NCI-H526 (cell line): ENCODE data around the gene HORMAD2.

Source experiments
- DNase-seq, 2 experiments: peaks; one replicate each; lab custom pipeline; 2025; lab: John Stamatoyannopoulos, UW

HORMAD2 gene

GRCh38 chr22:30113494-30113893, 33.2 kb downstream of the HORMAD2 start:
- DNase-seq: no peak

- no peak for DNase-seq
These were observed 34.1 kb downstream of the HORMAD2 start for GRCh38 chr22:30114361-30114760.

GRCh38 chr22:30115705-30116104, 35.4 kb downstream of the HORMAD2 start:
- DNase-seq: no peak

DNA sequence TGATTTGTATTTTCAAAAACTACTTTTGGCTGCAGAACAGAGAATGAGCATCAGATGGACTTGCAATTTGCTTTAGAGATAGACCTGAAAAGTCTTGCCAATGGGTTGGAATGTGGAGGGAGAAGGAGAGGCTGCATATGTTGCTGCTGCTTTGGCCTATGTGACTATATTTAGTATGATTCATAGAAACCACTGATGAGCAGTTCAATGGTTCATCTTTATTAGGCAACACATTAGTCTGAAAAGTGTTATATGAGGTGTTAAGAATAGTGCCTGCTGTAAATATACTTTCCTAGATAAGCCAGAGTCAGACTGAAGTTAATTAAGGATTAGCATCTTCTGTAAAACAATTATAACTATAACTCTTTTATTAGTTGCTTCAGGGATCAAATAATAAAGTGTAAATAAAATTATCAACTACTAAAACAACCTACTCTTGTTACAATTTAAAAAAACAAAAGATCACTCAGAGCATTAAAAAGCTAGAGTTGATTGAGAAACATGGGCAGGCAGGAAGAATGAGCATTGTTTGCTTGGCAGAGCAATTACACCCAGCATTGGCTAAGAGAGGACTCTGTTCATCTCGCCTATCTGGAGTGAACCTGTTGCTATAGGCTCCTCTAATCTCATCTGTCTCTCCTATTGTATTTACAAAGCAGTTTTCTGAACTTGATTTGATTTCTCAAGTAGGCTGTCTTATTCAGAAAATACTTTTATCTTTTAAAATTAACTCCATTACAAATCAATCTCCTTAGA, 36.3 kb downstream of the HORMAD2 start:
- DNase-seq: no peak

GRCh38 chr22:30117256-30117655, 37.0 kb downstream of the HORMAD2 start:
- DNase-seq: no peak

DNA sequence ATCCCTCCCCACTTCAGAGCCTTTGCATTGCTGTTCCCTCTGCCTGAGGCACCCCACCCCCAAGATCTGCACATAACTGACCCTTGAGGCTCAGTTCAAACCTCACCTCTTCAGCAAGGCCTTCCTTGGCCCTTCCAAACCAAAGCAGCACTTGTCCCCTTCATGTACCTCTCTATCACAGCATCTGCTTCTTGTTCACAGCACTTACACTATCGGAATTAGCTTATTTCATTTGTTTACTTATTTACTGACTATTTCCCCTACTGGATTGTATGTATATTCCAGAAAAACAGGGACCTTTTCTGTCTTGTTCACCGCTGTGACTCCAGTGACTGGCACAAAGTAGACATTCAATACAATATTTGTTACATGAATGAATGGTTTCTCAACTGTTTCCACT, 38.0 kb downstream of the HORMAD2 start:
- DNase-seq: no peak

DNA sequence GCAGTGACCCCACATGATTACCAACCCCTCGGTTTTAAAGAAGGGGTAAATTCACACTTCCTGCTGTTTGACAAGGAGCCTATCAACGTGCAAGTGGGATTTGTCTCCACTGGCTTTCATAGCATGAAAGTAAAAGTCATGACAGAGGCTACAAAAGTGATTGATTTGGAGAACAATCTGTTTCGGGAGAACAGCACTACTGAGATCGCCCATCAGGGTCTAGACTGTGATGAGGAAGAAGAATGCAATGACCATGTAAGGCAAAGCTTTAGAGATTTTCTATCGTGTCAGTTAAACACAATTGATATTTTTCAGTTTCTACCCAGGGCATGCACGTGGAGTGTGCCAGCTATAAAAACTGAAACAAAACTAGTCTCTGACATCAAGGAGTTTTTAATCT, 41.7 kb downstream of the HORMAD2 start:
- DNase-seq: no peak

DNA sequence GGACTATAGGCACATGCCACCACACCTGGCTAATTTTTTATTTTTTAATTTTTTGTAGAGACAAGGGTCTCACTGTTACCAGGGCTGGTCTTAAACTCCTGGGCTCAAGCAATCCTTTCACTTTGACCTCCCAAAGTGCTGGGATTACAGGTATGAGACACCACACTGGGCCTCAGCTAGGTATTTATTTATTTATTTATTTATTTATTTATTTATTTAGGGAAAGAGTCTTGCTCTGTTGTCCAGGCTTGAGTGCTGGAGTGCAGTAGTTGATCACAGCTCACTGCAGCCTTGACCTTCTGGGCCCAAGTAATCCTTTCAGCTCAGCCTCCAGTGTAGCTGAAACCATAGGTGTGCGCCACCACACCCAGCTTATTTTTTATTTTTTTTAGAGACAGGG, 43.2 kb downstream of the HORMAD2 start:
- no peak for DNase-seq

DNA sequence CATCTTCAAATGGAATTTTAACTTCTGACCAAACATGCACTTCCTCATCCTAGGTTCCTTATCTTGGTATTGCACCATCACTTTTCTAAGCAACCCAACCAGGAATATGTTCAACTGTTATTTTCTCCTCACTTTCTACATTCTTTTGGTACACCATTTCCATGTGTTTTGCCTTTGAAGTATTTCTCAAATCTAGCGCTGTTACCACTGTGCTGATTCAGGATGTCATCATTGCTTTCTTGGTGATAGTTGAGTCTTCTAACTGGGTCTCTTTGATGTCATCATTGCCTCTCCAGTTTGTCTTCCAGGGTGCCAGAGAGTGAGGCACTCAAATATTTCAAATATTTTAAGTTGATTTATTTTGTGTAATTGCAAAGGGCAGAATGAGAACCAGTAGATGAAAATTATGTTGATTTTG, 47.5 kb downstream of the HORMAD2 start:
- no peak for DNase-seq

DNA sequence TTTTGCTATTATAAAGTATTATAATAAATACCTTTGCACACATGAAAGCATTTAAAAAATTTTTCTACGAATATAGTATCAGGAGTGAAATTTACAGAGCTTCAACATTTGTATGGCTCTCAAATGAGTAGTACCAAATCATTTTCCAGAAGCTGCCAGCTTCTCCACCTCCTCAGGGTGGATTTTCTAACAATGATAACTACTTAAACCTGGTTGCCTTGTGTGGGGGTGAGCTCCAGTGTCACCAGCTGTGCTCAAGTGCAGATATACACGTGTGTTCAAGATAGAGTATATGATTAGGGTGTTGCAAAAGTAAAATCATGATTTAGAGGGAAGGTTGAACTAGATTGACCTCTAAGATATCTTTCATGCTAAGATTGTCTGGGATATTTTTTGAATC, 48.2 kb downstream of the HORMAD2 start:
- DNase-seq: no peak

- DNase-seq: no peak
These were observed 49.4 kb downstream of the HORMAD2 start for GRCh38 chr22:30129636-30130035.

DNA sequence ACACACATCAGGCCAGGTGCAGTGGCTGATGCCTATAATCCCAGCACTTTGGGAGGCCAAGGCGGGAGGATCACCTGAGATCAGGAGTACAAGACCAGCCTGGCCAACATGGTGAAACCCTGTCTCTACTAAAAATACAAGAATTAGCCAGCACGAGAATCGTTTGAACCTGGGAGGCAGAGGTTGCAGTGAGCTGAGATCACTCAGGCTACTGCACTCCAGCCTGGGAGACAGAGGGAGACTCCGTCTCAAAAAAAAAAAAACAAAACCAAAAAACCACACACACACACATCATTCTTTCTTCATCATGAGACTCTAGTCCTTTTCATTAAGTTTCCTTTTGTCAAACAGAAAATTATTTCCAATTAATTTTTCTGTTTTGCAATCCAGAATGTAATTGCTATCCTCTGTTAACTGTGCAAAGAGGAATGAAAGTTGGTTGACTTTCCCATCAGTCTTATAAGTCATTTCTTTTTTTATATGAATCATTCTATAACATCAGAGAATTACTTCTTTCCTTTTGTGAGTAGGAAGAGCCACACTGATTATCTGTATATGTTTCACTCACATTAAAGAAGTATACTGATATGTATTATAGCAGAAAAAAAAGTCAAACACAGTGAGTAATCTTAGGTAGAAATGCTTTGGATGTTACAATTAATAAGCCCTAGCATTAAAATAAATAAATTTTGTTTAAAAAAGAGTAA, 52.2 kb downstream of the HORMAD2 start:
- DNase-seq: no peak

GRCh38 chr22:30140414-30140813, 60.1 kb downstream of the HORMAD2 start:
- DNase-seq: no peak

DNA sequence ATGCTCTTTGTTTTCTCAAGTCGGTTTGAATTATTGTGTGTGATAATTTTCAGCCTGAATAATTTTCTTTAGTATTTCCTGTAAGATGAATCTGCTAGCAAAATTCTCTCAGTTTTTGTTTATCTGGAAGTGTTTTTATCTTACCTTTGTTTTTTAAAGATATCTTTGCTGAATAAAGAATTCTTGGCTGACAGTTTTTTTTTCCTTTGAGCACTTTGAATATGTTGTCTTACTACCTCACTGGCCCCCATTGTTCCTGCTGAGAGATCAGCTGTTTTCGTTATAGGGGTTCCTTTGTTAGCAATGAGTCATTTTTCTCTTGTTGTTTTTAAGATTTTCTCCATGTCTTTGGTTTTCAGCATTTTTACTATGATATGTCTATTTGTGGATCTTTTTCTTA, 63.0 kb downstream of the HORMAD2 start:
- no peak for DNase-seq

GRCh38 chr22:30144391-30144790, 64.1 kb downstream of the HORMAD2 start:
- DNase-seq: no peak

DNA sequence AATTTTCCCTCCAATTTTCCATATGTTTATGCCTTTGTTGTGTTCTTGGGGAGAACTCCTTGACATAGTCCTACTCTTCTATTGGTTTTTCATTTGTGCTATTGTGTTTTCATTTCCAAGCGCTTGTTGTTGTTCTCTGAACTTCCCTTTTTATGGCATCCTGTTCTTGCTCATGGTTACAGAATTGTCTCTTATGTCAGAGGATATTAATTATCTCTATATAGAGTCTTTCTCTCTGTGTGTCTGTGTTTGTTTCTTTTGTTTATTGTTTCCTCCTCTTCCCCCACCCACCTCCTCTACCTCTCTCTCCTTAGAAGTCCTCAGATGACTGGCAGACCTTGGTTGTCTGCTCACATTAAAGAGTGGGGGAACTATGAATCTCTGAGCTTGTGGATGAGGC, 69.9 kb downstream of the HORMAD2 start:
- no peak for DNase-seq

GRCh38 chr22:30158277-30158676, 78.0 kb downstream of the HORMAD2 start:
- DNase-seq: no peak

DNA sequence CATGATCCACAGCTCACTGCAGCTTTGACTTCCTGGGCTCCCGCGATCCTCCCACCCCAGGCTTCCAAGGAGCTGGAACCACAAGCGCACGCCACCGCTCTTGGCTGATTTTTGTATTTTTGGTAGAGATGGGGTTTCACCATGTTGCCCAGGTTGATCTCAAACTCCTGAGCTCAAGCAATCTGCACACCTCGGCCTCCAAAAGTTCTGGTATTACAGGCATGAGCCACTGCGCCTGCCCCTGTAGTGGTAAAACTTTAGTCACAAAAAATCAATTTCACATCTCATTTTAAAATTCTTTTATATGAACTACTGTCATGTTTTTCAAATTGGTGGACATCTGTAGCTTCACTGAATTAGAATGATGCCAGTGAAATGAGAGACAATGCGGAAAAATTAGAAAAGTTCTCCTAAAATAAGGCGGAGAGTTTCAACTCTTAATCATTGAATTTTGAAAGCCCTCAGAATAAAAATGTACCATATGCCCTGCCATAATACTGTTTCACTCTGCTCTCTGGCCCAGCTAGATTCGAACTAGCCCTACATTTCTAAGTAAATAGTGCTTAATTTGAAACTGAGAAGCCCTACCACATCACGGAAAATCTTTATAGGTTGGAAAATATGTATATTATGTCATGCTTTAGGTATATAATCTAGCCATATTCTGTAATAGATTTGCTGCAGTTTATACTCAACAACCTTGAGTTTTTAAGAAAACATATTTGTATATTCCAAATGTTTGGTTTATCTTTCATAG, 78.7 kb downstream of the HORMAD2 start:
- no peak for DNase-seq

- no peak for DNase-seq
These were observed 79.5 kb downstream of the HORMAD2 start for GRCh38 chr22:30159561-30160353.

GRCh38 chr22:30161051-30161469, 80.8 kb downstream of the HORMAD2 start:
- no peak for DNase-seq

- no peak for DNase-seq
These were observed 87.0 kb downstream of the HORMAD2 start for GRCh38 chr22:30167296-30167695.

- DNase-seq: no peak
These were observed 87.5 kb downstream of the HORMAD2 start for GRCh38 chr22:30167734-30168133.
